GM21447 (cell line): ENCODE results near the gene SH3PXD2A.

Source experiments
- ATAC-seq: cut with Tn5 transposase; IDR thresholded peaks from one replicate; pipeline ENCODE4 v1.9.1; 2021; ENCODE audit not compliant: unreplicated experiment

The SH3PXD2A gene

GRCh38 chr10:103727991-103728689, 127.2 kb downstream of the SH3PXD2A start:
- ATAC-seq = no peak

- no peak for ATAC-seq
Measured at GRCh38 chr10:103727546-103727963, 127.8 kb downstream of the SH3PXD2A start.

GRCh38 chr10:103726637-103727036, 128.7 kb downstream of the SH3PXD2A start:
- no peak for ATAC-seq

- no peak for ATAC-seq
Measured at GRCh38 chr10:103725242-103725641, 130.1 kb downstream of the SH3PXD2A start.

GRCh38 chr10:103724771-103725170, 130.6 kb downstream of the SH3PXD2A start:
- no peak for ATAC-seq

- ATAC-seq = no peak
Measured at GRCh38 chr10:103724074-103724473, 131.3 kb downstream of the SH3PXD2A start.

GRCh38 chr10:103723557-103723956, 131.8 kb downstream of the SH3PXD2A start:
- no peak for ATAC-seq

DNA sequence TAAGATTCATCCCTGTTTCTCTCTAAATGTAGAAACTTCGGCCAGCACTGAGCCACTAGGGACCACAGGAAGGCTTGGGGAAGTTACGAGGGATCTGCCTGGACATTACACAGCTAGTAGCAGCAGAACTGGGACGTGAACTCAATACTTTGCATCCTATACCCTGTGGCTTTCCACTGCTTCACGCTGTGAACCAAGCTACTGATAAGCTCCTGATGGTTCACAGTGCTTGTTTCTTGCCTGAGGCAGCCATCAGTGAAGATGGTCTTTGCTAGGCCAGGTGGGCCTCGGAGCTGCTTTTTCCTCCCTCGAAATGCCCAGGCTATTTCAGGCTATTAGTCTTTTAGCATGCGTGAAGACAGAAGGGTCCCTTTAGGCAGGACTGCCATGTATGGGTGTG, 132.7 kb downstream of the SH3PXD2A start:
- ATAC-seq = no peak

GRCh38 chr10:103720964-103721335, 134.4 kb downstream of the SH3PXD2A start:
- ATAC-seq = no peak

DNA sequence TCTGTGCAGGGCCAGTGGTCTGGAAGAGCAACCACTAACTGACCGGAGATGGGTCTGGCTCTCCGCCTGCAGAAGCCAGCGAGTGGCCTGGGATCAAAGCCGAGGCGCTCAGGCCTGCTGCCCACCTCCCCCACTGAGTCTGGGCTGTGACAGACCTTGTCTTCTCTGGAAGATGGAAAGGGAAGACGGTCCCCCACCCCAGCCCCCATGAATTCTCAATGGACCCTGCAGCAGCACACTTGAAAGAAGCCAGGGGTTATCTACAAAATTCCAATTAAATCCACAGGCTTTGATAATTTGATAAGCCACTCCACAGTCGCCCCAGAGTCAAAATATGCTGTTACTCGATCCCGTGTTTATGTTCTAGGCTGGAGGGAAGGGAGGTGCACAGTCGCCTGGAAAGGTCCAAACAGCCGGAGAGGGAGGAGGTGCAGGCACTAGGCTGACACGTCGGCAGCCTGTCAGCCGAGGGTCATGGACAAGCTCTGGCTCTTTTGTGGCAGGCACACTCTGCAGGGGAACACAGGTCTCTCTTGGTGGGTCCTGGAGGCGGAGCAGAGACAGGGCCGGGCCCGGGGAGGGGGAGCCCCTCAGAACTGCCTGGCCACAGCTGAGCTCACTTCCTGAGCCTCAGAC, 134.9 kb downstream of the SH3PXD2A start:
- no peak for ATAC-seq

- ATAC-seq = no peak
Measured at GRCh38 chr10:103719036-103719435, 136.3 kb downstream of the SH3PXD2A start.

GRCh38 chr10:103718247-103718620, 137.1 kb downstream of the SH3PXD2A start:
- ATAC-seq = no peak

- ATAC-seq = no peak
Measured at GRCh38 chr10:103717341-103718246, 137.8 kb downstream of the SH3PXD2A start.

- ATAC-seq = no peak
Measured at GRCh38 chr10:103716206-103717160, 138.9 kb downstream of the SH3PXD2A start.

DNA sequence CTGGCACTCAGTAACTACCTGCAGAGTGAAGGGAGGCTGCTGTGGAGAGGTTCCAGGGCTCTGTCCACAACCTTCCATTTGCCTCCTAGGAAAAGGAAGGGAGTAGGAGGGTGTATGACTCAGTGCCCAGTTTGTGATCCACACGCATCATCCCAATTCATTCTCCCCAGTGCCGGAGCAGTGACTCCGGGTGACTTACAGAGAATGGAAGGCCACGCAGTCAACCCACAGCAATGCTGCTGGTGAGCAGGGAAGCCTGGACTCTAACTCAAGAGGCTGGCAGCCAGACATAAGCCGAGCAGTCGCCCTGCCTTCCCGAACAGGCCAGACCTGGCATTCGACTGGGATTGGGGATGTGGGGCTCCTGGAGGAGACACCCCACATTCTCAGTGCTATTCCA, 139.9 kb downstream of the SH3PXD2A start:
- no peak for ATAC-seq

DNA sequence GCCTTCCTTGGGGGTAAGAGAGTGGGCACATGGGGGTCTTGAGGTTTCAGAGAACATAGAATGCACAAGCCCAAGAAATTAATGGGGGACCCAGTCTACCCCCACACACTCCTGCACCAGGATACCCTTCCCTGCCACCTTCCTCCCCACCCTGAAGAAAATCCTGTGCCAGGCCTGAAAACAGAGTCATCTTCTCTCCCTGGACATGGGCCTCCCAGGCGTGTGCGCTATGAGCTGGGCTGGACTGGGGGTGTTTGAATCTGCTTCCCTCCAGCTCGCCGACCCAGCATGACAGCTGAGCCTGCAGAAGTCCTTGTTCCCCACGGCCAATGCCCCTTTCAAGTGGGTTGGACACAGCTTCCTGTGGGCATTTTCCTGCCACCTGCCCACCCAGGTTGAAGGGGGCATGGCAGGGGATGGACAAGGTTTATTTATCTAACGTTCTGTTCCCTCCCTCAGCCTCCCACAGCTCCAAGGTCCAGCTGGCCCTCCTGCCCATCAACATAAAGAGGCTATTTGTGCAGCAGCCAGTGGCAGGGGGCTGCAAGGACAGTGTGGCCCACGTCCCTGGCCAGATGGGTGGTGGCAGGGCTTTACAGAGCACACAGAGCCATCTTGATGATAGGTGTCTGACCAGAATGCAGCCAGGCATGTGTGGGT, 141.0 kb downstream of the SH3PXD2A start:
- no peak for ATAC-seq

GRCh38 chr10:103713676-103714075, 141.7 kb downstream of the SH3PXD2A start:
- no peak for ATAC-seq

DNA sequence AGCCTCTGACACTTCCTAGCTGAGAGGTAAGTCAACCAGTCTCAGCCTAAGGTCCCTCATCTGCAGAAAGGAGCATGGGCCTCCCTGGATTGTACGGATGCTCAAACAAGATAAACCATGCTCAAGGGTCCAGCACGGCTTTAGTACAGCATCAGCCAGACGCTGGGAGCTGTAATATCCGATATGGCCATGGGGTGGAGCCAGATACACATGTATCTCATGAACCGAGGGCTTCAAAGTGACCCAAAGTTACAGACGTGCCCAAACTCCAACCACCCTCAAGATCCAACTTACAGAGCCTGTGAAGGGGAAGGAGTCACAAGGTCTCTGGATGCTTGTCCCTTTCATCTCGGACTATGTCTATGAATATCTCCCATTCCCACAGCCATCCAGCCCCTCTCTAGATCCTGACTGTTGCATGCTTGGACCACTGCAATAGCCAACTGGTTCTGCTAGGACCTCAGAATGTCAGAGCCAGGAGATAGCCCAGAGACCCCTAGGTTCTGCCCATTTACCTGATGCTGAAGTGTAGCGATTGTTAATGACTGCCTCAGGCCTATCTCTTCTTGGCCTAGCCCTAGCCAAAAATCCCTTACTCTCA, 142.4 kb downstream of the SH3PXD2A start:
- peak; percentile 63 for ATAC-seq

DNA sequence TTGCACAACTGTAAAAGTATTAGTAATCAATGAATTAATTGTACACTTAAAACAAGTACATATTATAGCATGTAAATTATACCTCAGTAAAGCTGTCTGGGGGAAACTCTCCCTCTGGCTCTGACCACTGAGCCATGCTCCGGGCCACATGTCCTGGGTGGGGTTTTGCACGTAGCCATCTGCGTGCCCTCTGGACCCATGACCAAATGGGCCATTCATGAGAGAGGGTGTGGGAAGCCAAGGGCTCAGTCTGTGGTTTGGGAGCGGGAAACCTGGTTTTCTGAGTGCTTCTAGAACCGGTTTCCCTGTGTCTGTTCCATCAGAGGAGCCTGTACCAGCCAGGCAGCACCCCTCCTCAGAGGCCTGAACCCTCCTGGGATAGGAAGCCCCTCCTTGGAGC, 143.2 kb downstream of the SH3PXD2A start:
- no peak for ATAC-seq
